Duodenal mucosa (tissue), 2 donors: ENCODE data around the gene STARD7.

Source experiments
- H3K27ac ChIP-seq: one replicate; pipeline ENCODE4 v1.7.0; 2013; ENCODE audit warnings: low read depth, low read length
- H3K27me3 ChIP-seq, 2 donors: one replicate each; pipeline ENCODE4 v1.7.0; 2013; ENCODE audit warnings: low read length in 2 of 2, control low read depth in 1 of 2; ENCODE audit not compliant: insufficient read depth in 2 of 2, control insufficient read depth in 1 of 2
- H3K36me3 ChIP-seq, 2 donors: one replicate each; pipeline ENCODE4 v1.7.0; 2013; ENCODE audit warnings: low read length in 2 of 2, control low read depth in 1 of 2; ENCODE audit not compliant: insufficient read depth in 2 of 2, control insufficient read depth in 1 of 2
- H3K4me1 ChIP-seq, 2 donors: one replicate each; pipeline ENCODE4 v1.7.0; 2013; ENCODE audit warnings: low read length in 2 of 2, control low read depth in 1 of 2; ENCODE audit not compliant: insufficient read depth in 2 of 2, control insufficient read depth in 1 of 2
- H3K4me3 ChIP-seq, 2 donors: one replicate each; pipeline ENCODE4 v1.7.0; 2013; ENCODE audit warnings: low read length in 2 of 2, low read depth in 1 of 2
- H3K9ac ChIP-seq, 2 donors: one replicate each; pipeline ENCODE4 v1.7.0; 2013; ENCODE audit warnings: low read length in 2 of 2, low read depth in 1 of 2
- H3K9me3 ChIP-seq, 2 donors: one replicate each; pipeline ENCODE4 v1.7.0; 2013; ENCODE audit warnings: low read length in 2 of 2, control low read depth in 1 of 2; ENCODE audit not compliant: control insufficient read depth in 1 of 2

Gene STARD7

DNA sequence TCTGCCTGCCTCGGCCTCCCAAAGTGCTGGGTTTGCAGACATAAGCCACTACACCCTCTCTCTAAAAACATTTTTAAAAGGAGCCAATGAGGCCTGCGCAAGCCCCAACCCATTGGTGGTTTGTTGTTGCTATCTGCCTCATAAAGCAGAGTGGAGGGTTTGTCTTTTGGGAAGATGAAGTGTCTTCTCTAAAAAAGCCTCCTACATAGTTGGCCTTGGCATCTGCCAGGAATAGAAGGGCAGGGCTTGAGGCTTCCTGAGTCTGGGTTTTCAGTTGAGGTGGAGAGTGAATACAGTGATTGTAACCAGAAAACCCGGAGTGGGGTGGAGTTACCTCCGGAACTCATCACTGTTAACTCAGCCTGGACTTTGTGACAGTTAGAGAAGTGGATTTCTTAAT is 5.9 kb upstream of the STARD7 start:
- no peak overlapping the region for H3K9ac ChIP-seq
- H3K36me3 ChIP-seq: no peaks in the 10 kb centered on the region
- H3K27me3 ChIP-seq: no peaks in the 10 kb centered on the region
- no peak overlapping the region for H3K4me3 ChIP-seq
- H3K27ac ChIP-seq: no peak overlapping the region
- peaks cover 7 to 9% of the 10 kb centered on the region in 2 donors for H3K4me1 ChIP-seq
- H3K9me3 ChIP-seq: no peaks in the 10 kb centered on the region

DNA sequence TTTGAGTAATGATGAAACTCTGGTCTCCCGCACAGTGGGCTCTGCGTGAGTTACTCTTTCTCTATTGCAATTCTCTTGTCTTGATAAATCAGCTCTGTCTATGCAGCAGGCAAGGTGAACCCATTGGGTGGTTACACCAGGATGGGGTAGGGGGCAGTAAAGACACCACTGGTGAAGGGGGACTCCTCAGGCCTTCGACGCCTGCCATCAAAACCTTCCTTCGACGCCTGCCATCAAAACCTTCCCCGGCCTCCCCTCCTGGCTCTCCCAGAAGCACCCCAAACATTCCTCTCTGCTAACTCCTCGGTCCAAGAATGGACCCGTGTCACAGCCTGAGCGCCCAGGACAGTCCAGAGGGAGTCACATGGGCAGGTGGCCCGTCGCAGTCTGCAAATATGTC is 4.8 kb upstream of the STARD7 start:
- Histone ChIP-seq H3K4me1 (peaks cover 11 to 14% of the 10 kb centered on the region in 2 donors), H3K4me3 (no peak overlapping the region), H3K9ac (no peak overlapping the region), H3K36me3 (no peaks in the 10 kb centered on the region), H3K27me3 (no peaks in the 10 kb centered on the region), H3K27ac (no peak overlapping the region), H3K9me3 (no peaks in the 10 kb centered on the region)

DNA sequence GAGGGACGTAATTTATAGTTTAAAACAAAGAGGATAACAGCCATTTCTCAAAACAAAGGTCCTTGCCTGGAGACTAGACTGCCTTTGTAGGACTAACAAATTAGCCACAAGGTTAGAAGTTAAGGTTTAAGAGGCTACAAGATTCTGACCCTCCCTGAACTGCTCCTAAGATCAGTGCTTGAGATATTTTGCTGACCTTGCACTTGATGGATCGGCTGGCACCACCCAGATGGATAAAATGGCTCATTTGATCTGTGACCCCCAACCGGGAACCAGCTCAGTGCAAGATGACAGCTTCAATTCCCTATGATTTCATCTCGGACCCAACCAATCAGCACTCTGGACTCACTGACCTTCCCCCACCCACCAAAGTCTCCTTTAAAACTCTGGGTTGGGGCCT is 3.7 kb upstream of the STARD7 start:
- Histone ChIP-seq H3K4me1 (peaks cover 13 to 17% of the 10 kb centered on the region in 2 donors), H3K9me3 (no peaks in the 10 kb centered on the region), H3K9ac (no peak overlapping the region), H3K27me3 (no peaks in the 10 kb centered on the region), H3K27ac (no peak overlapping the region), H3K4me3 (no peak overlapping the region), H3K36me3 (no peaks in the 10 kb centered on the region)

- Histone ChIP-seq H3K4me1 (peaks cover 36 to 43% of the 10 kb centered on the region in 2 donors), H3K36me3 (no peaks in the 10 kb centered on the region), H3K9me3 (no peaks in the 10 kb centered on the region), H3K4me3 (peak overlapping the region; percentile 60 to 85), H3K27ac (no peak overlapping the region), H3K9ac (peak overlapping the region in 1 of 2 donors; percentile 87), H3K27me3 (no peaks in the 10 kb centered on the region)
These were observed 1.1 kb upstream of the STARD7 start for GRCh38 chr2:96209729-96210085.

- H3K9me3 ChIP-seq: no peaks in the 10 kb centered on the region
- H3K27me3 ChIP-seq: no peaks in the 10 kb centered on the region
- H3K4me3 ChIP-seq: peak overlapping the region; percentile 60 to 85
- peaks cover 41 to 47% of the 10 kb centered on the region in 2 donors for H3K4me1 ChIP-seq
- peak overlapping the region; percentile 59 to 87 for H3K9ac ChIP-seq
- H3K27ac ChIP-seq: no peak overlapping the region
- H3K36me3 ChIP-seq: no peaks in the 10 kb centered on the region
These were observed 543 bp upstream of the STARD7 start for GRCh38 chr2:96209011-96209728.

DNA sequence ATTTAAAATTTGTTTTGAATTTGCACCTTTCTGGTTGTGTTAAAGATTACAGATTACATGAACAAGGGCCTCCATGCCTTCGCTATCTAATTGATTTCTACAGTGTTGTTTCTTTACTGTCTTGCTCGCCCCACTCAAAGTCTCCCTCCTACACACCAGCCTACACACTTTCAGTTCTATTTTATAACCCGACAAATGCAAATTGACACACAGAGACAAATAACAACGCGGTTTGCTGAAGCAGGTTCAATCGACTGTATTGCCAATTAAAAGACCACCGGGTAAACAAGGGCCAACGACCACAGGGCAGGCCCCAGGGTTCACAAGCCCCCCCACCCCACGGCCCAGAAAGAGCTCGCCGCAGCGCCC is 869 bp downstream of the STARD7 start:
- no peaks in the 10 kb centered on the region for H3K27me3 ChIP-seq
- H3K4me1 ChIP-seq: peaks cover 55 to 61% of the 10 kb centered on the region in 2 donors
- no peaks in the 10 kb centered on the region for H3K36me3 ChIP-seq
- peak overlapping the region; percentile 93 for H3K27ac ChIP-seq
- no peaks in the 10 kb centered on the region for H3K9me3 ChIP-seq
- peak overlapping the region; percentile 59 to 87 for H3K9ac ChIP-seq
- H3K4me3 ChIP-seq: peak overlapping the region; percentile 60 to 85

DNA sequence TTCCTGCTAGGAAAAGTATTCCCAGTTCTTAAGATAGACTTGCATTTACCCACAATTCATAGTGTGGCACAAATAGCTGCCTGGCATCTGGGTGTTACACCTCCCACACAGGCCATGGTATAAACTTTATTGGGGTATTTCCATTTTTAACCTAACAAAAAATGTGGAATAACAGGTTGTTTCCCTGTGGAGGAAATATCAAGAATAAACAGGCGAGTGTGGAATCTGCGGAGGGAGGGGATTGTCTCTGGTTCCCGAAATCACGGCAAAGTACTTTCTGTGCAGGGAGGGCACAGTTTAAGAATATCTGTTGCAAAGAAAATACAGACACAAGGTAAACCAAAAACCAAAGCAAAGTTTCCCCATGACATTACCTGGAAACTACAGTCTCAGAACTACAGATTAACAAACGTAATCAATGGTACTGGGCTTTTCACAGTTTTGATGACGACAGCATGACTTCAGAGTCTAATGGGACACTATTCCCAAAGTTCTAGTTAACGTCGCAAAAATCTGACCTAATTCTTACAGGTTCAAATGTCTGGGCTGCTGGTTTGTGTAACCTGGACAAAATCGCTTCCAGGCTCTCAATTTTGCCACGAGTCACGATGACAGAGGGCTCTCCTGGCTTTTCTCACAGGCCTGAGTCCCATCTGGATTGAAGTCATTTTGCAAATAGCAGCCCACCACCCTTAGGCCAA is 1.4 kb downstream of the STARD7 start:
- peak overlapping the region; percentile 60 to 85 for H3K4me3 ChIP-seq
- no peaks in the 10 kb centered on the region for H3K36me3 ChIP-seq
- peaks cover 58 to 67% of the 10 kb centered on the region in 2 donors for H3K4me1 ChIP-seq
- no peaks in the 10 kb centered on the region for H3K9me3 ChIP-seq
- peak overlapping the region; percentile 93 for H3K27ac ChIP-seq
- H3K9ac ChIP-seq: peak overlapping the region; percentile 59 to 87
- H3K27me3 ChIP-seq: no peaks in the 10 kb centered on the region

DNA sequence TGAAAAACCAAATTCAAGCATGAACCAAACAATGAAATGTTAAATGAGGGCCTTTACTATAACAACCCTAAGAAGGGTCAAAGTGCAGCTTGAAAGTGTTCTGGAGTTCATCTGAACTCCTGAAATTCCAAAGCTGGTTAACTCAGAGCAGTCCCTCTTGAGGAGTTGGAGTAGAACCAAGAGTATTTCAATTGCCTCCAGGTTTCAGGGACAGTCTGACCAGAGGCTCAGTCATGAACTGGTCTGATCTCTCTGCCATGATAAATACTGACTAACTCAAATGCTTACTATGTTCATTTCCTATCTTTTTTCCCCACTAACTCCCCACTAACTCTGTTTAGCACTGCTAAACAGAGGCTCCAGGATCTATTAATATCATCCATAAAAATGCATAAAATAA is 2.7 kb downstream of the STARD7 start:
- H3K27ac ChIP-seq: no peak overlapping the region
- H3K4me3 ChIP-seq: peak overlapping the region; percentile 50
- peak overlapping the region in 1 of 2 donors; percentile 15 for H3K9ac ChIP-seq
- H3K27me3 ChIP-seq: no peaks in the 10 kb centered on the region
- H3K36me3 ChIP-seq: no peaks in the 10 kb centered on the region
- no peaks in the 10 kb centered on the region for H3K9me3 ChIP-seq
- peaks cover 68 to 74% of the 10 kb centered on the region in 2 donors for H3K4me1 ChIP-seq

DNA sequence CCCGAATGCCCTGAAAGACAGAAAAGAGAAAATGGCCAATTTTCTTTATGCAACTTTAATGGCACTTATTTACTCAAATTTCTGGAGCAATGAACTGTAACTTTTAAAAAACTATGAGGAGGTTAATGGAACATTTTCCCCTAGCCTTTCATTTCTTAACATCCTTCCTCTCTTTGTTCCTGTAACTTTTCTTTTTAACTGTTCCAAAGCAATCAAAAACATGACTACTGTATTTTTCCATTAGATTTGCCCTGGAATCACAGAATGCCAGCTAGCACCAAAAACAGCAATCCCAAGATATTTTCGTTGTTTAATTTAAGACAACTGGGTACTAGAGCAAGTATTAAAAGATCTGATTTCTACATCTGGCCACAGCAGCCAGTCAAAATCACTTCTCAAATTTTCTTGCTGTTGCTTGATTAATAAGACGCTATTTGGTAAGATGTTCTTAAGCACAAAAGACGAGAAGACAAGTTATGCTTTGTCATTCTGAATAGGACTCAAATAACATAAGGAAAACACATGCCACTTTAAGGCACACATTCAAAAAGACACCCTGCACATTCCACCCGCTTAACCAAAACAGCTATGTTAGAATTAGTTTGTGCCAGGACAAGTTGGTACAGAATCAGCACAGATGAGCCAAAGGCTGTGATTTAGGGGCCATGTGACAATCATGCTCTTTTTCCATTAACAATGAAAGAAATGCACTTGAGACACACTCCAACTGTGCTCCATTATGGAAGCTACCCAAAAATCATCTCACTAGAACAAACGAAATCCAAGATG is 3.6 kb downstream of the STARD7 start:
- Histone ChIP-seq H3K27ac (no peak overlapping the region), H3K36me3 (no peaks in the 10 kb centered on the region), H3K4me3 (peak overlapping the region; percentile 15 to 50), H3K4me1 (peaks cover 69 to 77% of the 10 kb centered on the region in 2 donors), H3K9ac (no peak overlapping the region), H3K9me3 (no peaks in the 10 kb centered on the region), H3K27me3 (no peaks in the 10 kb centered on the region)
